ENCODE measurements around the gene ECHDC3. TPM values are rescaled to one million over a fixed set of nuclear protein-coding genes. Genes with fewer than 3 reads are reported as not detected.
A peak's percentile ranks its signal among the peaks of the same experiment; 100 is the strongest.

Gene ECHDC3
- total RNA-seq, 1 experiment from 2014 or later, result 30.1 TPM

DNA sequence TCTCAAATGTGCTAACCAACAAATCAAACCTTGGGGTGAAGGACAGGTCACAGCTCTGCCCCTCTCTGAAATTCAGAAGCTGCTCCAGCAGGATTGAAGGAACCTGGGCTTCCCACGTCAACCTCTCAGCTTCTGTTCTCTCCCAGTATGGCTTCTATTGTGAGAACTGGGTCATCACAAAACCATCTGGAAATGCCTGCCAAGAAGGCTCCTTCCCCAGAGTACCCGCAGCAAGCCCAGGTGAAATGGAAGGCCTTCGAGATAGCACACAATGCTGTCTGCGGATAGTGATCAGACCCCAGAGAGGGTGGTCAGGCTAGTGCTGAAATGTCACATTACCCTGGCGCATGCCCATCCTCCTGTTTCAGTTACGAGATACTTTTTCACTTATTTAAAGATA is 64.5 kb downstream of the ECHDC3 start:
- TF ChIP-seq, protein P1, sequence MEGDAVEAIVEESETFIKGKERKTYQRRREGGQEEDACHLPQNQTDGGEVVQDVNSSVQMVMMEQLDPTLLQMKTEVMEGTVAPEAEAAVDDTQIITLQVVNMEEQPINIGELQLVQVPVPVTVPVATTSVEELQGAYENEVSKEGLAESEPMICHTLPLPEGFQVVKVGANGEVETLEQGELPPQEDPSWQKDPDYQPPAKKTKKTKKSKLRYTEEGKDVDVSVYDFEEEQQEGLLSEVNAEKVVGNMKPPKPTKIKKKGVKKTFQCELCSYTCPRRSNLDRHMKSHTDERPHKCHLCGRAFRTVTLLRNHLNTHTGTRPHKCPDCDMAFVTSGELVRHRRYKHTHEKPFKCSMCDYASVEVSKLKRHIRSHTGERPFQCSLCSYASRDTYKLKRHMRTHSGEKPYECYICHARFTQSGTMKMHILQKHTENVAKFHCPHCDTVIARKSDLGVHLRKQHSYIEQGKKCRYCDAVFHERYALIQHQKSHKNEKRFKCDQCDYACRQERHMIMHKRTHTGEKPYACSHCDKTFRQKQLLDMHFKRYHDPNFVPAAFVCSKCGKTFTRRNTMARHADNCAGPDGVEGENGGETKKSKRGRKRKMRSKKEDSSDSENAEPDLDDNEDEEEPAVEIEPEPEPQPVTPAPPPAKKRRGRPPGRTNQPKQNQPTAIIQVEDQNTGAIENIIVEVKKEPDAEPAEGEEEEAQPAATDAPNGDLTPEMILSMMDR (IDR thresholded peaks at IDR 0.05; ENCODE audit: insufficient read depth in 1 of 2, low read depth in 1 of 2, low read length in 1 of 2, severe bottlenecking in 1 of 2, unreplicated experiment in 1 of 2), result no peak
- BruUV-seq (replicated peaks), result no TSS peak
- CTCF ChIA-PET, result no interaction called here
- DNase-seq, result no peak
- intact Hi-C loops (cut with micrococcal nuclease; ENCODE audit: unreplicated experiment), result no loop called here
- POLR2A ChIA-PET, result no interaction called here
- H3K4me1 ChIP-seq, result peaks cover 15% of the 10 kb centered on the region
- H3K9me3 Mint-ChIP-seq (ENCODE audit: unreplicated experiment), result no peaks in the 10 kb centered on the region
- H3K27me3 ChIP-seq (replicated peaks; ENCODE audit: control insufficient read depth, insufficient read depth, low read length), result no peaks in the 10 kb centered on the region
- no peaks in the 10 kb centered on the region for H3K36me3 ChIP-seq (ENCODE audit: control insufficient read depth, insufficient read depth, low read length)
- no peaks in the 10 kb centered on the region for H3K9me3 ChIP-seq
- H3K4me3 ChIP-seq (ENCODE audit: low read depth, low read length), result no peak overlapping the region
- H3K36me3 Mint-ChIP-seq (ENCODE audit: insufficient read depth, unreplicated experiment), result no peaks in the 10 kb centered on the region
- no peak overlapping the region for H3K4me3 Mint-ChIP-seq (ENCODE audit: unreplicated experiment)
- H3K27ac Mint-ChIP-seq (ENCODE audit: unreplicated experiment), result no peak overlapping the region
- H3K27me3 Mint-ChIP-seq (ENCODE audit: insufficient read depth, unreplicated experiment), result no peaks in the 10 kb centered on the region
- H3K4me1 Mint-ChIP-seq (ENCODE audit: low read depth, unreplicated experiment), result peaks cover 20% of the 10 kb centered on the region

DNA sequence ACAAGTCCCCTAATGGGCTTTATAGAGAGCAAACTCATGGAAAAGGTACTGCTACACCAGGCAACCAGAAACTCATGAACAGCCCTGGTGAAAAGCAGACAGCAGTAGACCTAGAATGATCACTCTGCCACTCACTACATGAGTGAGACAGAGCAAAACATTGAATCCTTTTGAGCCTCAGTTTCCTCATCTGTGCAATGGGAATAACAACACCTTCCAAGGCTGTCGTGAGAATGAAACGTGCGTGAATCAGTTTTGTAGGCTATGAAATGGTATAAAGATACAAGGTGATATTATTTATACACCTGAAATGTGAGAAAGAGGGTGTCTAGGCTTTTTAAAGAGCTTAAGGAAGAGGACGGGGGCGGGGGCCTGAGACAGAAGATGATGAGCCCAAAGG is 66.6 kb downstream of the ECHDC3 start:
- ChIA-PET POLR2A (no interaction called here), CTCF (no interaction called here)
- TF ChIP-seq, protein P1 (IDR thresholded peaks at IDR 0.05; ENCODE audit: insufficient read depth in 1 of 2, low read depth in 1 of 2, low read length in 1 of 2, severe bottlenecking in 1 of 2, unreplicated experiment in 1 of 2), result no peak

DNA sequence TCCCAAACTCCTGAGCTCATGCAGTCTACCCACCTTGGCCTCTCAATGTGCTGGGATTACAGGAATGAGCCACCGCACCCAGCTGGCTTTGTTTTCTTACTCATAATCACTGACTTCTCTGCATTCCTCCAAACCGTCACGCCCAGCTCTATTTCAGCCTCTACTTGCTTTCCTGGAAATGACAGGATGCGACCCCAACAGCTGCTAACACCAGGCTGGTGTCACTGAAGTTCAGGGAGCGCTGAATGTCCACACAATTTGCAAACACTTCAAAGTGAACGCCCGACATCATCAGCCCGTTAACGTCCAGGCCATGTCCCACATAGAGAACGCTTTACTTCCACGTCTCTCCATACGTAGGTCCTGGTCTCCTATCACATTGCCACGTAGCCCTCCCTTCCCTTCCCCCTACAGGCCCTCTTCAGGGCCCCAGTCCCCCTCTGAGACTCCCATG is 68.2 kb downstream of the ECHDC3 start:
- no TSS peak for BruUV-seq (replicated peaks)
- intact Hi-C loops (cut with micrococcal nuclease; ENCODE audit: unreplicated experiment), result loop anchor here (1.0 kb wide), 1 partner anchor 16 kb away; no protein-coding TSS in a partner anchor
- Histone ChIP-seq H3K4me1 (peaks cover 15% of the 10 kb centered on the region), H3K36me3 (ENCODE audit: control insufficient read depth, insufficient read depth, low read length) (no peaks in the 10 kb centered on the region), H3K27me3 (replicated peaks; ENCODE audit: control insufficient read depth, insufficient read depth, low read length) (no peaks in the 10 kb centered on the region), H3K4me3 (ENCODE audit: low read depth, low read length) (no peak overlapping the region), H3K9me3 (no peaks in the 10 kb centered on the region)
- ChIA-PET CTCF (interaction anchor here (0.6 to 1.2 kb wide), 3 partner anchors 10 to 17 kb away, joined by 4 to 22 read pairs (median 6); partner anchors contain the start of gene PROSER2), POLR2A (interaction anchor here (0.7 to 2.3 kb wide), 3 partner anchors 16 to 66 kb away, joined by 3 to 13 read pairs (median 6); no protein-coding TSS in a partner anchor)
- peaks cover 30% of the 10 kb centered on the region for H3K4me1 Mint-ChIP-seq (ENCODE audit: low read depth, unreplicated experiment)
- peak overlapping the region; percentile 42 for H3K4me3 Mint-ChIP-seq (ENCODE audit: unreplicated experiment)
- no peaks in the 10 kb centered on the region for H3K27me3 Mint-ChIP-seq (ENCODE audit: insufficient read depth, unreplicated experiment)
- H3K27ac Mint-ChIP-seq (ENCODE audit: unreplicated experiment), result peak overlapping the region; percentile 91
- no peaks in the 10 kb centered on the region for H3K9me3 Mint-ChIP-seq (ENCODE audit: unreplicated experiment)
- no peaks in the 10 kb centered on the region for H3K36me3 Mint-ChIP-seq (ENCODE audit: insufficient read depth, unreplicated experiment)
- TF ChIP-seq, protein P1 (IDR thresholded peaks at IDR 0.05; ENCODE audit: insufficient read depth in 1 of 2, low read depth in 1 of 2, low read length in 1 of 2, severe bottlenecking in 1 of 2, unreplicated experiment in 1 of 2), result no peak
- DNase-seq, result peak; percentile 61 to 78

More for the DNA sequence above, 66.6 kb downstream of the ECHDC3 start:
- no peaks in the 10 kb centered on the region for H3K36me3 Mint-ChIP-seq (ENCODE audit: insufficient read depth, unreplicated experiment)
- H3K27me3 ChIP-seq (replicated peaks; ENCODE audit: control insufficient read depth, insufficient read depth, low read length), result no peaks in the 10 kb centered on the region
- H3K9me3 ChIP-seq, result no peaks in the 10 kb centered on the region
- peaks cover 15% of the 10 kb centered on the region for H3K4me1 ChIP-seq
- H3K27me3 Mint-ChIP-seq (ENCODE audit: insufficient read depth, unreplicated experiment), result no peaks in the 10 kb centered on the region
- no TSS peak for BruUV-seq (replicated peaks)
- no peak overlapping the region for H3K4me3 Mint-ChIP-seq (ENCODE audit: unreplicated experiment)
- intact Hi-C loops (cut with micrococcal nuclease; ENCODE audit: unreplicated experiment), result no loop called here
- no peak for DNase-seq
- H3K4me3 ChIP-seq (ENCODE audit: low read depth, low read length), result no peak overlapping the region
- peaks cover 30% of the 10 kb centered on the region for H3K4me1 Mint-ChIP-seq (ENCODE audit: low read depth, unreplicated experiment)
- peak overlapping the region; percentile 72 for H3K27ac Mint-ChIP-seq (ENCODE audit: unreplicated experiment)
- H3K36me3 ChIP-seq (ENCODE audit: control insufficient read depth, insufficient read depth, low read length), result no peaks in the 10 kb centered on the region
- H3K9me3 Mint-ChIP-seq (ENCODE audit: unreplicated experiment), result no peaks in the 10 kb centered on the region
